ENCODE data around the gene TAS2R42. TPM values are rescaled to one million over a fixed set of nuclear protein-coding genes. Genes with fewer than 3 reads are reported as not detected.

The TAS2R42 gene
- total RNA-seq, 1 experiment from 2014 or later = not detected

DNA sequence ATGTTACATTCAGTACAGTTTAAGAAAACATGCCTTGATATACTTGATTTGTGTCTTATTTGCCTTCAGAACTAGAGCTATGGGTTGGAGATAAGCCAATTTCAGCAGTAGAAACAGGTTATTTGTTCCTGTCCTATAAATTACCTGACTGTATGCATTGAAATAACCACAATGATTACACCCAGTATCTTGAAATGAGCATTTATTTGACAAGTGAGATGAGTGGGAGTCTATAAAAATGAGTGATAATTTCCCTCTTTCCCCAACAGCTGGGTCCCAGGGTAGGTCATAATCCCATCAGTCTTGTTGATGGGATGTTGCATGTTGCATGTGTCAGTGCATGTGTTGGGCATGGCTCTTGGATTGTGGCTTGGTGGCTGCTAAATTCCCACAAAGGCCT, 3.7 kb downstream of the TAS2R42 start:
- ATAC-seq = no peak
- Histone ChIP-seq H3K27ac (ENCODE audit: low read depth, low read length) (no peak overlapping the region), H3K27me3 (ENCODE audit: insufficient read depth, low read length) (no peaks in the 10 kb centered on the region), H3K36me3 (ENCODE audit: control insufficient read depth in 1 of 2, insufficient read depth in 2 of 2, low read length in 2 of 2) (no peaks in the 10 kb centered on the region), H3K9me3 (ENCODE audit: control insufficient read depth in 1 of 2, insufficient read depth in 1 of 2, low read depth in 1 of 2, low read length in 2 of 2) (no peaks in the 10 kb centered on the region), H3K79me2 (ENCODE audit: insufficient read depth, low read length) (no peaks in the 10 kb centered on the region), H2AFZ (ENCODE audit: low read depth, low read length, poor library complexity, severe bottlenecking) (no peak overlapping the region), H3K9me2 (ENCODE audit: insufficient read depth) (no peaks in the 10 kb centered on the region), H4K20me1 (ENCODE audit: insufficient read depth) (no peaks in the 10 kb centered on the region), H3K4me3 (replicated peaks in 1 of 2; ENCODE audit: low read depth in 1 of 2, low read length in 2 of 2) (no peak overlapping the region), H3K4me1 (ENCODE audit: control insufficient read depth in 1 of 2, insufficient read depth in 2 of 2, low read length in 2 of 2) (no peaks in the 10 kb centered on the region), H3K9ac (ENCODE audit: low read length) (no peak overlapping the region), H3K4me2 (ENCODE audit: low read length) (no peak overlapping the region)
- ChIA-PET RAD21 (ENCODE audit: low non-redundant PET in 1 of 2, low total read pairs in 2 of 2, uncharacterized antibody in 2 of 2, unreplicated experiment in 2 of 2) (no interaction called here), POLR2A (no interaction called here), CTCF (no interaction called here)
- intact Hi-C loops (cut with micrococcal nuclease) = no loop called here
- DNase-seq (ENCODE audit: low read depth, low spot score) = no peak
- TF ChIP-seq REST (IDR thresholded peaks at IDR 0.05; ENCODE audit: low read depth) (no peak), EZH2 (IDR thresholded peaks at IDR 0.05) (no peak), POLR2A (IDR thresholded peaks at IDR 0.05; ENCODE audit: borderline replicate concordance, extremely low read depth, insufficient read depth, insufficient read length) (no peak), CBX3 (IDR thresholded peaks at IDR 0.05; ENCODE audit: low read depth) (no peak), YY1 (IDR thresholded peaks at IDR 0.05; ENCODE audit: extremely low read depth, insufficient replicate concordance, low read depth, low read length) (no peak), SP1 (IDR thresholded peaks at IDR 0.05; ENCODE audit: low read depth) (no peak), CEBPB (IDR thresholded peaks at IDR 0.05; ENCODE audit: low read depth) (no peak), JUND (IDR thresholded peaks at IDR 0.05) (no peak), EGR1 (IDR thresholded peaks at IDR 0.05; ENCODE audit: low read depth) (no peak), POLR2AphosphoS5 (IDR thresholded peaks at IDR 0.05; ENCODE audit: low read depth, low read length) (no peak), EZH2phosphoT487 (IDR thresholded peaks at IDR 0.05; ENCODE audit: borderline replicate concordance) (no peak)
- TF ChIP-seq, protein P1, sequence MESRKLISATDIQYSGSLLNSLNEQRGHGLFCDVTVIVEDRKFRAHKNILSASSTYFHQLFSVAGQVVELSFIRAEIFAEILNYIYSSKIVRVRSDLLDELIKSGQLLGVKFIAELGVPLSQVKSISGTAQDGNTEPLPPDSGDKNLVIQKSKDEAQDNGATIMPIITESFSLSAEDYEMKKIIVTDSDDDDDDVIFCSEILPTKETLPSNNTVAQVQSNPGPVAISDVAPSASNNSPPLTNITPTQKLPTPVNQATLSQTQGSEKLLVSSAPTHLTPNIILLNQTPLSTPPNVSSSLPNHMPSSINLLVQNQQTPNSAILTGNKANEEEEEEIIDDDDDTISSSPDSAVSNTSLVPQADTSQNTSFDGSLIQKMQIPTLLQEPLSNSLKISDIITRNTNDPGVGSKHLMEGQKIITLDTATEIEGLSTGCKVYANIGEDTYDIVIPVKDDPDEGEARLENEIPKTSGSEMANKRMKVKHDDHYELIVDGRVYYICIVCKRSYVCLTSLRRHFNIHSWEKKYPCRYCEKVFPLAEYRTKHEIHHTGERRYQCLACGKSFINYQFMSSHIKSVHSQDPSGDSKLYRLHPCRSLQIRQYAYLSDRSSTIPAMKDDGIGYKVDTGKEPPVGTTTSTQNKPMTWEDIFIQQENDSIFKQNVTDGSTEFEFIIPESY (IDR thresholded peaks at IDR 0.05; ENCODE audit: extremely low read depth, insufficient replicate concordance, low read length) = no peak
- TF ChIP-seq, protein P2, sequence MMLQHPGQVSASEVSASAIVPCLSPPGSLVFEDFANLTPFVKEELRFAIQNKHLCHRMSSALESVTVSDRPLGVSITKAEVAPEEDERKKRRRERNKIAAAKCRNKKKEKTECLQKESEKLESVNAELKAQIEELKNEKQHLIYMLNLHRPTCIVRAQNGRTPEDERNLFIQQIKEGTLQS (IDR thresholded peaks at IDR 0.05) = no peak
- no TSS peak for BruUV-seq (replicated peaks)
